MM.1S (cell line): ENCODE results near the gene GZMM.

Source experiments
- CTCF ChIP-seq: fragments of 300-600 bp; sonication (generic); IDR thresholded peaks from 2 replicates; pipeline ENCODE4 v1.5.1; 2016; ENCODE audit warnings: antibody characterized with exemption, low read length, mixed read lengths
- EZH2phosphoT487 ChIP-seq: fragments of 300-600 bp; sonication (generic); IDR thresholded peaks from 2 replicates; pipeline ENCODE4 v1.6.1; 2018; ENCODE audit warnings: antibody characterized with exemption, low read length

- TF ChIP-seq CTCF (no peak), EZH2phosphoT487 (no peak)
Observed at GRCh38 chr19:507286-508203, 36.3 kb upstream of the GZMM start, which contains the start of gene TPGS1.
